Fibroblast of skin of left quadriceps (primary cell): ENCODE results near the gene LRRC72.

Source experiments
- DNase-seq, 2 experiments: peaks; one replicate each; pipeline ENCODE4 v3.0.0-alpha.2; 2013; ENCODE audit warnings: low read depth in 2 of 2

The LRRC72 gene

DNA sequence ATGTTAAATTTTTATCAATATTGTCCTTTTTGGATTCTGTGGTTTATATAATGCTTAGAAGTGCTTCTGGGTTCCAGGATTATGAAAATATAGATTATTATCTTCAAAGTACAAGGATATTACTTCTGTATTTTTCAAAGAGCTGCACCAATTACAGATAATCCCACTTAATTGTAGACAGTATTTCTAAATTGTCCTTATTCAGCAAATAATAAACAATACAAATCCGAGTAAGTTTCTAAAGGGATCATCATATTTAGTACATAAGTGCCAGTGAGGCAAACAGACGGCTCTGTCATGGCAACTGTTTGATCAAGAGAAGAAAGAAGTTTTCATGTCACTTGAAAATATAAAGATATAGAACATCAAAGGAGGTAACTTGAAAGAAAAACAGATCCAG lies 99.8 kb downstream of the LRRC72 start:
- no peak for DNase-seq

DNA sequence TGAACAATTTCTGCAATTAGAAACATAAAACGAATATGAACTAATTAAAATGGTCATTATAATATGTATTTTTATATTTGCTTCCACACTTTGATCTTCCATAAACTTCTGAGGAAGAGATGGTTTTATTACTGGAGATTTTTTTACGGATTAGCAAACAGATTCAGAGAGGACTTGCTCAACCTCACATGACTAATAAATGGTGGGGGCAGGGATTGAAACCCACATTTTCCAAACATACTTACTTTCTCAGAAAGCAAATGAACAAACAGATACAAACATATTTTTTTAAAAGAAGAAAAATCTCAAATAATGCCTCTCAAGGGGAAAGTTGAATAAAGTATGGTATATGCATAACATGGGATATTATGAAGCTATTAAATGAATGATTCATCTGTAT lies 100.6 kb downstream of the LRRC72 start:
- no peak for DNase-seq

- no peak for DNase-seq
Measured at GRCh38 chr7:16630654-16631053, 104.0 kb downstream of the LRRC72 start.
